ENCODE measurements around the gene NT5DC3.

GRCh38 chr12:103819312-103819711, 21.7 kb downstream of the NT5DC3 start:
- TF ChIP-seq ESRRA (CRISPR knock-in tag; IDR thresholded peaks at IDR 0.05; ENCODE audit: borderline replicate concordance) (no peak), CTCF (IDR thresholded peaks at IDR 0.05) (no peak), ETV6 (CRISPR knock-in tag; IDR thresholded peaks at IDR 0.05) (no peak), NFE2L1 (CRISPR knock-in tag; IDR thresholded peaks at IDR 0.05) (no peak), TCF7 (CRISPR knock-in tag; IDR thresholded peaks at IDR 0.05; ENCODE audit: low read depth) (no peak), TEAD1 (CRISPR knock-in tag; IDR thresholded peaks at IDR 0.05) (no peak), NFYB (CRISPR knock-in tag; conservative IDR thresholded peaks at IDR 0.05; ENCODE audit: low read depth) (no peak)

All from WTC11 (cell line).